Urinary bladder (tissue), 4 donors: ENCODE data around the gene DGKB. TPM values are rescaled to one million over a fixed set of nuclear protein-coding genes. Genes with fewer than 3 reads are reported as not detected.
A peak's percentile ranks its signal among the peaks of the same experiment; 100 is the strongest.

Experiments used
- DNase-seq: peaks from one replicate; pipeline ENCODE4 v3.0.0-alpha.2; 2015; ENCODE audit errors: extremely low spot score
- H3K27ac ChIP-seq: one replicate; pipeline ENCODE4 v1.5.1; 2013; ENCODE audit warnings: low read depth, mild to moderate bottlenecking, moderate library complexity
- H3K36me3 ChIP-seq: one replicate; pipeline ENCODE4 v1.6.1; 2013; ENCODE audit warnings: mild to moderate bottlenecking, moderate library complexity; ENCODE audit not compliant: insufficient read depth
- H3K4me1 ChIP-seq: one replicate; pipeline ENCODE4 v1.6.1; 2013; ENCODE audit warnings: mild to moderate bottlenecking, moderate library complexity; ENCODE audit not compliant: insufficient read depth
- H3K4me3 ChIP-seq: one replicate; pipeline ENCODE4 v1.5.1; 2013; ENCODE audit warnings: low read depth, low read length
- WGBS: extraction: QIAGEN DNeasy Blood & Tissue Kit; methylation state at CpG from one replicate; pipeline ENCODE4 v1.1.7; 2013; 5-methylcytosine and 5-hydroxymethylcytosine counted together
- polyA plus RNA-seq: library from polyadenylated mRNA; stranded (reverse); fragments of 200-250 nt; gene quantifications from one replicate; pipeline ENCODE4 v1.2.3, GENCODE V29; 2013
- total RNA-seq: library from RNA; depleted of rRNA; stranded (reverse); fragments of >200 nt; gene quantifications from one replicate; pipeline ENCODE4 v1.2.3, GENCODE V29; 2014
- donor health status: healthy with polysubstance abuse.
- donor health status: healthy.

Gene DGKB
- total and polyA plus RNA-seq, 2 donors = 1.2 to 22.5 TPM

- Histone ChIP-seq H3K27ac (no peak overlapping the region), H3K36me3 (no peaks in the 10 kb centered on the region), H3K4me1 (no peaks in the 10 kb centered on the region), H3K4me3 (no peak overlapping the region)
- WGBS = 93% methylated on average over 3 of the region's 3 CpGs
- DNase-seq = no peak
Observed at GRCh38 chr7:14777806-14778205, 124.7 kb downstream of the DGKB start.

GRCh38 chr7:14776266-14776665 lies 126.3 kb downstream of the DGKB start:
- H3K27ac ChIP-seq = no peak overlapping the region
- no peak for DNase-seq
- 78% methylated on average over 2 of the region's 2 CpGs for WGBS
- no peak overlapping the region for H3K4me3 ChIP-seq
- no peaks in the 10 kb centered on the region for H3K36me3 ChIP-seq
- H3K4me1 ChIP-seq = no peaks in the 10 kb centered on the region

GRCh38 chr7:14773729-14774271 lies 128.8 kb downstream of the DGKB start:
- no peak overlapping the region for H3K4me3 ChIP-seq
- H3K36me3 ChIP-seq = no peaks in the 10 kb centered on the region
- H3K27ac ChIP-seq = no peak overlapping the region
- WGBS = 75% methylated on average over 2 of the region's 2 CpGs
- DNase-seq = no peak
- no peaks in the 10 kb centered on the region for H3K4me1 ChIP-seq

GRCh38 chr7:14770614-14771013 lies 131.9 kb downstream of the DGKB start:
- Histone ChIP-seq H3K4me1 (no peaks in the 10 kb centered on the region), H3K27ac (no peak overlapping the region), H3K36me3 (no peaks in the 10 kb centered on the region), H3K4me3 (no peak overlapping the region)
- 97% methylated on average over 2 of the region's 2 CpGs for WGBS
- no peak for DNase-seq

GRCh38 chr7:14769261-14769660 lies 133.3 kb downstream of the DGKB start:
- no peaks in the 10 kb centered on the region for H3K4me1 ChIP-seq
- H3K4me3 ChIP-seq = no peak overlapping the region
- H3K27ac ChIP-seq = no peak overlapping the region
- no peak for DNase-seq
- no peaks in the 10 kb centered on the region for H3K36me3 ChIP-seq
- 44% methylated on average over 2 of the region's 2 CpGs for WGBS

GRCh38 chr7:14767716-14768425 lies 134.7 kb downstream of the DGKB start:
- no peak overlapping the region for H3K27ac ChIP-seq
- DNase-seq = no peak
- H3K36me3 ChIP-seq = no peaks in the 10 kb centered on the region
- no peak overlapping the region for H3K4me3 ChIP-seq
- H3K4me1 ChIP-seq = no peaks in the 10 kb centered on the region
- WGBS = 88% methylated on average over 2 of the region's 2 CpGs

GRCh38 chr7:14766747-14767146 lies 135.8 kb downstream of the DGKB start:
- Histone ChIP-seq H3K36me3 (no peaks in the 10 kb centered on the region), H3K27ac (no peak overlapping the region), H3K4me1 (no peaks in the 10 kb centered on the region), H3K4me3 (no peak overlapping the region)
- no peak for DNase-seq

GRCh38 chr7:14765731-14766130 lies 136.8 kb downstream of the DGKB start:
- no peak overlapping the region for H3K4me3 ChIP-seq
- no peaks in the 10 kb centered on the region for H3K4me1 ChIP-seq
- 80% methylated on average over 2 of the region's 2 CpGs for WGBS
- H3K36me3 ChIP-seq = no peaks in the 10 kb centered on the region
- no peak for DNase-seq
- no peak overlapping the region for H3K27ac ChIP-seq

- Histone ChIP-seq H3K36me3 (no peaks in the 10 kb centered on the region), H3K4me1 (no peaks in the 10 kb centered on the region), H3K27ac (no peak overlapping the region), H3K4me3 (no peak overlapping the region)
- DNase-seq = no peak
- whole genome bisulfite sequencing = 7% methylated on average over 1 of the region's 1 CpG
Observed at GRCh38 chr7:14762561-14762960, 140.0 kb downstream of the DGKB start.

GRCh38 chr7:14761510-14762296 lies 140.8 kb downstream of the DGKB start:
- H3K4me3 ChIP-seq = no peak overlapping the region
- 38% methylated on average over 4 of the region's 4 CpGs for WGBS

GRCh38 chr7:14760730-14761478 lies 141.6 kb downstream of the DGKB start:
- 30% methylated on average over 3 of the region's 3 CpGs for WGBS
- Histone ChIP-seq H3K4me3 (no peak overlapping the region), H3K36me3 (no peaks in the 10 kb centered on the region), H3K4me1 (no peaks in the 10 kb centered on the region), H3K27ac (no peak overlapping the region)
- DNase-seq = peak; percentile 11

More at GRCh38 chr7:14761510-14762296, 140.8 kb downstream of the DGKB start:
- H3K36me3 ChIP-seq = no peaks in the 10 kb centered on the region
- no peaks in the 10 kb centered on the region for H3K4me1 ChIP-seq
- no peak overlapping the region for H3K27ac ChIP-seq
- DNase-seq = peak; percentile 67

GRCh38 chr7:14759785-14760184 lies 142.8 kb downstream of the DGKB start:
- DNase-seq = no peak
- H3K4me3 ChIP-seq = no peak overlapping the region
- WGBS = 91% methylated on average over 5 of the region's 5 CpGs
- no peaks in the 10 kb centered on the region for H3K36me3 ChIP-seq
- no peak overlapping the region for H3K27ac ChIP-seq
- H3K4me1 ChIP-seq = no peaks in the 10 kb centered on the region

- 18% methylated on average over 1 of the region's 1 CpG for WGBS
- no peaks in the 10 kb centered on the region for H3K36me3 ChIP-seq
- H3K4me1 ChIP-seq = no peaks in the 10 kb centered on the region
- DNase-seq = no peak
- H3K4me3 ChIP-seq = no peak overlapping the region
- no peak overlapping the region for H3K27ac ChIP-seq
Observed at GRCh38 chr7:14754631-14755030, 147.9 kb downstream of the DGKB start.
